Suprapubic skin (tissue), 3 donors: ENCODE data around the gene DCLRE1B.

Source experiments
- CTCF ChIP-seq, 2 donors: fragments of 200-600 bp in 1 of 2; fragments of 450-650 bp in 1 of 2; sonication (generic) in 1 of 2; IDR thresholded peaks; one replicate each; pipeline ENCODE4 v1.5.1; 2016 to 2019; ENCODE audit warnings: antibody characterized with exemption in 2 of 2, mild to moderate bottlenecking in 1 of 2, moderate library complexity in 1 of 2
- EP300 ChIP-seq: sonication (generic); formaldehyde crosslinking; IDR thresholded peaks from one replicate; pipeline ENCODE4 v1.6.1; 2017; ENCODE audit warnings: antibody characterized with exemption
- POLR2A ChIP-seq, 2 donors: fragments of 450-650 bp; IDR thresholded peaks; one replicate each; pipeline ENCODE4 v1.6.1; 2017; ENCODE audit warnings: antibody characterized with exemption in 2 of 2, mild to moderate bottlenecking in 2 of 2, moderate library complexity in 2 of 2

- TF ChIP-seq EP300 = no peak
- TF ChIP-seq CTCF (IDR thresholded peaks at IDR 0.05) = no peak
- TF ChIP-seq POLR2A (IDR thresholded peaks at IDR 0.05) = no peak
Measured at GRCh38 chr1:113876176-113876575, 28.9 kb upstream of the DCLRE1B start.
